ENCODE results near the gene PRKAG3.

- TF ChIP-seq CTCF (IDR thresholded peaks at IDR 0.05) (no peak), POLR2A (IDR thresholded peaks at IDR 0.05) (no peak)
These were observed 39.2 kb downstream of the PRKAG3 start for GRCh38 chr2:218792433-218792832.

Measured in esophagus squamous epithelium (tissue), 4 donors.